Memory B cell (primary cell): ENCODE measurements around the gene C1orf226.
"Not testable (repeated sequence)": the region's sequence is repeated elsewhere in the genome, so short reads cannot be mapped to it uniquely, and the experiment has no call there.

ENCODE experiments used
- ATAC-seq: fragments of 150-1000 bp; cut with Tn5 transposase; 2 replicates; pipeline ENCODE4 v1.10.0; 2021; ENCODE audit warnings: low read depth, mild to moderate bottlenecking, moderate library complexity
- DNase-seq, 2 donors: peaks; one replicate each; pipeline ENCODE4 v3.0.0; 2022; ENCODE audit warnings: low spot score in 2 of 2
- H3K27ac Mint-ChIP-seq: one replicate; pipeline ENCODE4 v1.8.0; 2022; ENCODE audit warnings: mild to moderate bottlenecking, moderate library complexity, mixed read lengths
- H3K27me3 Mint-ChIP-seq: one replicate; pipeline ENCODE4 v1.8.0; 2022; ENCODE audit warnings: mixed read lengths
- H3K36me3 Mint-ChIP-seq: one replicate; pipeline ENCODE4 v1.8.0; 2022; ENCODE audit warnings: mild to moderate bottlenecking, mixed read lengths
- H3K4me1 Mint-ChIP-seq: one replicate; pipeline ENCODE4 v1.8.0; 2022; ENCODE audit warnings: mixed read lengths
- H3K4me3 Mint-ChIP-seq: one replicate; pipeline ENCODE4 v1.8.0; 2022; ENCODE audit warnings: mild to moderate bottlenecking, moderate library complexity, mixed read lengths
- H3K9me3 Mint-ChIP-seq: one replicate; pipeline ENCODE4 v1.8.0; 2022; ENCODE audit warnings: mixed read lengths

C1orf226 gene

GRCh38 chr1:162420120-162420519, 38.6 kb downstream of the C1orf226 start:
- ATAC-seq (no peak), DNase-seq (no peak)
- H3K27me3 Mint-ChIP-seq = peaks cover 7% of the 10 kb centered on the region
- peaks cover 12% of the 10 kb centered on the region for H3K4me1 Mint-ChIP-seq
- no peak overlapping the region for H3K4me3 Mint-ChIP-seq
- no peaks in the 10 kb centered on the region for H3K36me3 Mint-ChIP-seq
- no peak overlapping the region for H3K27ac Mint-ChIP-seq
- H3K9me3 Mint-ChIP-seq = no peaks in the 10 kb centered on the region

DNA sequence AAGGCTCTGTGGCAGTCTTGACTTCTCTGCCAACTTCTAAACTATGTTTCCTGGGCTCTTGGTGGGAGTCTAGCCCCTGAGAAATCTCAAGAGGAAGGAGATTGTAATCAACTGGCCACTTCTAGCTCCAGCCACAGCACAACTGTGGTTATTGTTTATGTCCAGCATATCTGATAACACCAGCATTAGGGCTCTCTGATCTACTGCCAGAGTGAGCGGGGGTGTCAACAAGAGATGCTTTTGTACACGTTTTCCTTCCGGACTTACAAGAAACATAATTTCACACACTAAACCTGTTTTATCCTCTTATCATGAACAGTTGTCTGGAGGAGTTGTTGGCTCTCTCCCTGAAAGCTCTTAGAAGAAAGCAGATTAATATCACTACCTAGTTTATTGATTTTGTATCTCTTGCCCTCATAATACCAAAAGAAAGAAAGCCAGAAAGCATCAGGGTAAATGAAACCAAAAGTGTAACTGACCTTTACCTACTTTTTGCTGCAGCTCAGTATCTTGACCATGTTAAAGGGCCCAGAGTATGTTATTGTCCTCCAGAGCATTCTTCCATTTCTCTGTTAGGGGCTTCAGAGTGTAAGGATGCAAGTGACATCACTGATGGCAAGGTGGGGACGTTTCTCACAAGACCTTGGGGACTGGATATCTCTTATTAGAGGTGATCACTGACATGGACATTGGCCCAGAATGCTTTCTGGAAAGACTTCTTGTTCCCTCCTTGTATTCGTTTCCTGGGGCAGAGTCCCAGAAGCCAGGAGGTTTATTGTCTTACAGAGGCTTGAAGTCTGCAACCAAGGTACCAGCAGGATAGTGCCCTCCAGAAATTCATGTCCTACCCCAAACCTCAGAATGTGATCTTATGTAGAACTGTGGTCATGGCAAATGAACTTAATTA, 40.0 kb downstream of the C1orf226 start:
- Mint-ChIP-seq H3K27me3 (peaks cover 9% of the 10 kb centered on the region), H3K9me3 (peaks cover 3% of the 10 kb centered on the region), H3K4me1 (peaks cover 12% of the 10 kb centered on the region), H3K4me3 (no peak overlapping the region), H3K27ac (no peak overlapping the region), H3K36me3 (no peaks in the 10 kb centered on the region)
- ATAC-seq (no peak), DNase-seq (no peak)

- Mint-ChIP-seq H3K27ac (no peak overlapping the region), H3K4me3 (no peak overlapping the region), H3K36me3 (no peaks in the 10 kb centered on the region), H3K27me3 (peaks cover 9% of the 10 kb centered on the region), H3K9me3 (peaks cover 3% of the 10 kb centered on the region), H3K4me1 (peaks cover 12% of the 10 kb centered on the region)
- DNase-seq = no peak
- peak; percentile 58 for ATAC-seq
Measured at GRCh38 chr1:162422662-162423375, 41.3 kb downstream of the C1orf226 start.

DNA sequence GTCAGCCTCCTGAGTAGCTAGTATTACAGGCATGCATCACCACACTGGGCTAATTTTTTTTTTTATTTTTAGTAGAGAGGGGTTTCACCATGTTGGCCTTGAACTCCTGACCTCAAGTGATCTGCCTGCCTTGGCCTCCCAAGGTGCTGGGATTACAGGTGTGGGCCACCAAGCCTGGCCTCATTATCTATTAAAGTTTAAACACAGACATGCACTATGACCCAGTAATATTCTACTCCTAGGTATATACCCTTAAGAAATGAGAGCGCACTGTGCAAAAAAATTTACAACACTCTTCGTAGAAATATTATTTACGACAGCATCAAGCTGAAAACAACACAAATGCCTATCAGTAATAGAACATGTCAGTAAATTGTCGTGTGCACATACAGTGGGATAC, 49.1 kb downstream of the C1orf226 start:
- no peak for ATAC-seq
- Mint-ChIP-seq H3K36me3 (no peaks in the 10 kb centered on the region), H3K4me3 (no peak overlapping the region), H3K9me3 (no peaks in the 10 kb centered on the region), H3K27ac (no peak overlapping the region), H3K27me3 (peaks cover 5% of the 10 kb centered on the region), H3K4me1 (no peaks in the 10 kb centered on the region)
- no peak for DNase-seq

DNA sequence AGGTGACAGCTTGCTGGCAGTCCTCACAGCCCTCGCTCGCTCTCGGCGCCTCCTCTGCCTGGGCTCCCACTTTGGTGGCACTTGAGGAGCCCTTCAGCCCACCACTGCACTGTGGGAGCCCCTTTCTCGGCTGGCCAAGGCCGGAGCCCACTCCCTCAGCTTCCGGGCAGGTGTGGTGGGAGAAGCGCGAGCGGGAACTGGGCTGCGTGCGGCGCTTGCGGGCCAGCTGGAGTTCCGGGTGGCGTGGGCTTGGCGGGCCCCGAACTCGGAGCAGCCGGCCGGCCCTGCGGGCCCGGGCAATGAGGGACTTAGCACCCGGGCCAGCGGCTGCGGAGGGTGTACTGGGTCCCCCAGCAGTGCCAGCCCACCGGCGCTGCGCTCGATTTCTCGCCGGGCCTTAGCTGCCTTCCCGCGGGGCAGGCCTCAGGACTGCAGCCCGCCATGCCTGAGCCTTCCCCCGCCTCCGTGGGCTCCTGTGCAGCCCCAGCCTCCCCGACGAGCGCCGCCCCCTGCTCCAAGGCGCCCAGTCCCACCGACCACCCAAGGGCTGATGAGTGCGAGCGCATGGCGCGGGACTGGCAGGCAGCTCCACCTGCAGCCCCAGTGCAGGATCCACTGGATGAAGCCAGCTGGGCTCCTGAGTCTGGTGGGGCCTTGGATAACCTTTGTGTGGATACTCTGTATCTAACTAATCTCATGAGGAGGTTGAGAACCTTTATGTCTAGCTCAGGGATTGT, 51.6 kb downstream of the C1orf226 start:
- H3K36me3 Mint-ChIP-seq, DNase-seq, H3K4me3 Mint-ChIP-seq, ATAC-seq, H3K27me3 Mint-ChIP-seq, H3K9me3 Mint-ChIP-seq, H3K4me1 Mint-ChIP-seq, H3K27ac Mint-ChIP-seq: not testable (repeated sequence)
